ENCODE measurements around the gene CLINT1.
"Not testable (repeated sequence)": the region's sequence is repeated elsewhere in the genome, so short reads cannot be mapped to it uniquely, and the experiment has no call there.

Gene CLINT1

GRCh38 chr5:157864067-157864466 is 5.1 kb upstream of the CLINT1 start:
- DNase-seq (ENCODE audit: extremely low read depth in 1 of 2, low read depth in 1 of 2), result no peak

GRCh38 chr5:157862183-157862851 is 3.4 kb upstream of the CLINT1 start:
- DNase-seq (ENCODE audit: extremely low read depth in 1 of 2, low read depth in 1 of 2), result no peak

GRCh38 chr5:157860898-157861890 is 2.2 kb upstream of the CLINT1 start:
- no peak for DNase-seq (ENCODE audit: extremely low read depth in 1 of 2, low read depth in 1 of 2)

DNA sequence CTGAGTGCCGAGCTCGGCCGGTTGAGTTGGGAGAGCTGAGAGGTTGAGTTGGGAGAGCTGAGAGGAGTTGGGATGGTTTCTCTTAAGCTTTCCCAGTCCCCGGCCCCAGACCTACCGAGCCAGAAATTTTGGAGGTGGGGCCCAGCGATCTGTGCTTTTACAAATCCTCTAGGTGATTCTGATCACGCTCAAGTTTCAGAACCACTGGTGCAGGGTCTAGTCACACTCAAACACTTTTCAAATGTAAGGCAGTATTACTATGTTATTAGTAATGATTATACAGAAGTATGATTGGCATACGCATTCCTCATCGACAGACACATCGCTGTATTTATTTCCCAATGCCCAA is 256 bp upstream of the CLINT1 start:
- DNase-seq (ENCODE audit: extremely low read depth in 1 of 2, low read depth in 1 of 2), result no peak

DNA sequence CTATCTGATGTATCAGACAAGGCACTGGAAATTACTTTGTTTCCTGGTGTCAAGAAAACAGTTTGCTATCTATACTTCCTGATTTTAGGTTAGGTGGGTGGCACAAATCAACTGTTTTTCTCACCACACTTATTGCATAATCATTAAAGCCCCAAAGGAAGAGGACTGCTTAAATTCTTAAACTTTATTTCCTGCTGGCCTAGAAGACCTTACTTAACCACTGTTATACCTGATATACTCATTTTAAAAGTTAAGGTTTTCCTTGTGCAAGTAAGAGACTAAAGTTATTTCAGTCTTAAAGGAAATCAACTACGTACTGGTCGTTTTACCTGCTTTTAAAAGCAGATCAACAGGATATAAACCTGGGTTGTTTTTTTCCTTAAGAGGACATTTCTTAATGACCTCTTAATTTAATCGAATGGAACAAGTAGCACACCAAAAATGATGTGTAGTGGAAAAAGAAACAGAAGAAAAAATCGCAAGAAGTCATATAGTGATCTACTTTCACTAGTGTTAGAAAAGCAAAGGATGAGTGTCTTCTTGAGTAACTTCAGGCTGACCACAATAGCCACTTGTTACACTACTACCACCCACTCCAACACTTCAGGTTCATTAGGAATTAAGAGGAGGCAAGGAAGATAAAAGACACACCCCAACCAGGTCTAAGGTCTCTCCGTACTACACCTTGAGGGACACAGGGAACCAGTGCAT is 974 bp downstream of the CLINT1 start:
- no peak for DNase-seq (ENCODE audit: extremely low read depth in 1 of 2, low read depth in 1 of 2)

DNA sequence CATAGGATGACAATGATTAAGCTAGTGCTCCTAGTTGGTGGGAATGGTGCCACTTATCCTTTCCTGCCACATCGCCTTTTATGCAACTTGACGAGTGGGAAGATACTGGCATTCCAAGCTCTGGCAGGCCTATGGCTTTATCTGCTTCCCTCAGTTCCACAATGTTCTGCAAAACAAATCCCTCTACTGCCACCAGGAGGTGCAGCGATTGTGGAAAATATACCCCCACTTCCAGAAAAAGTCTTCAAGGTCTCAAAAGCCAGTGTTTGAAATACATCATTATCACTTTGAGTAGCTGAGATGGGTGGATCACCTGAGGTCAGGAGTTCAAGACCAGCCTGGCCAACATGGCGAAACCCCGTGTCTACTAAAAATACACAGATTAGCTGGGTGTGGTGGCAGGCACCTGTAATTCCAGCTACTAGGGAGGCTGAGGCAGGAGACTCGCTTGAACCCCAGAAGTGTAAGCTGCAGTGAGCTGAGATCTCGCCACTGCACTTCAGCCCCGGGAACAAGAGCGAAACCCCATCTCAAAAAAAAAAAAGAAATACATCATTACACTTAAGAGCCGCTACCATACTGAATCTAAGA is 3.4 kb downstream of the CLINT1 start:
- DNase-seq (ENCODE audit: extremely low read depth in 1 of 2, low read depth in 1 of 2), result no peak

GRCh38 chr5:157853365-157853764 is 5.6 kb downstream of the CLINT1 start:
- DNase-seq (ENCODE audit: extremely low read depth in 1 of 2, low read depth in 1 of 2), result not testable (repeated sequence)

DNA sequence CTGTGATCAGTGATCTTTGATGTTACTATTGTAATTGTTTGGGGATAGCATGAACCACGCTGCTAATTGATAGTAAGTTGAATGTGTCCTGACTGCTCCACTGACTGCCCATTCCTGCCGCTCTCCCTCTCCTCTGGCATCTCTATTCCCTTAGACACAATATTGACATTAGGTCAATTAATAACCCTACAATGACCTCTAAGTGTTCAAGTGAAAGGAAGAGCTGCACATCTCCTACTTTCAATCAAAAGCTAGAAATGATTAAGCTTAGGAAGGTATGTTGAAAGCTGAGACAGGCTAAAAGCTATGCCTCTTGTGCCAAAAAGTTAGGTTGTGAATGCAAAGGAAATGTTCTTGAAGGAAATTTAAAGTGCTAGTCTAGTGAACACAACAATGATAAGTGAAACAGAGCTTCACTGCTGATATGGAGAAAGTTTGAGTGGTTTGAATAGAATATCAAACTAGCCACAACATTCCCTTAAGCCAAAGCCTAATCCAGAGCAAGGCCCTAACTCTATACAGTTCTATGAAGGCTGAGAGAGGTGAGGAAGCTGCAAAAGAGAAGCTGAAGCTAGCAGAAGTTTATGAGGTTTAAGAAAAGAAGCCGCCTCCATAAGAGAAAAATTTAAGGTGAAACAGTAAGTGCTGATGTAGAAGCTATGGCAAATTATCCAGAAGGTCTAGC is 12.9 kb downstream of the CLINT1 start:
- DNase-seq (ENCODE audit: extremely low read depth in 1 of 2, low read depth in 1 of 2), result no peak

GRCh38 chr5:157842787-157843186 is 16.2 kb downstream of the CLINT1 start:
- DNase-seq (ENCODE audit: extremely low read depth in 1 of 2, low read depth in 1 of 2), result no peak

- DNase-seq (ENCODE audit: extremely low read depth in 1 of 2, low read depth in 1 of 2), result no peak
Observed at GRCh38 chr5:157842185-157842584, 16.8 kb downstream of the CLINT1 start.

- no peak for DNase-seq (ENCODE audit: extremely low read depth in 1 of 2, low read depth in 1 of 2)
Observed at GRCh38 chr5:157839157-157839795, 19.7 kb downstream of the CLINT1 start.

DNA sequence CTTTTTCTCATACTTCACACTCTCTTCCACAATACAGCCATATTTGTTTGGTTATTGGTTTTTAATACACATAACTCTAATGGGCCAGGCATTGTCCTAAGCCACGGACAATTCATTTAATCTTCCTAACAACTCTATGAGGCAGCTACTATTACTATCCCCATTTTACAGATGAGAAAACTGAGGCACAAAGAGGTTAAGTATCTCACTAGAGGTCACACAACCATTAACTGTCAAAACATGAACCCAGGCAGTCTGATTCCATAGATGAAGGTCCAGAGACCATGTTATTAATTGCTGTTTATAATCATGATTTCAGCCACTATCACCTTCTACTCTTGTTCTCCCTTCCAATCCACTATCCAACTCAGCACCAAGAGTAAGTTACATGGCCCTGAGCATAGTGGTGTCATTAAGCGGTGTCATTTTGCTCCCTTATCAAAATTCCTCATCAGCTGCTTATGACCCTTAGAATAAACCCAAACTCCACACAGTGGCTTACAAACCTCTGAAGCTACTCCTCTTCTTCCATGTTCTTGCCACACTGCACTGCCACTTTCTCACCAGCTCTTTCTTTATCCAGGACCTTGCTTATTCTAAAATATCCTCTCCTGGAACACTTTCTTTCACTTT is 22.7 kb downstream of the CLINT1 start:
- DNase-seq (ENCODE audit: extremely low read depth in 1 of 2, low read depth in 1 of 2), result no peak

DNA sequence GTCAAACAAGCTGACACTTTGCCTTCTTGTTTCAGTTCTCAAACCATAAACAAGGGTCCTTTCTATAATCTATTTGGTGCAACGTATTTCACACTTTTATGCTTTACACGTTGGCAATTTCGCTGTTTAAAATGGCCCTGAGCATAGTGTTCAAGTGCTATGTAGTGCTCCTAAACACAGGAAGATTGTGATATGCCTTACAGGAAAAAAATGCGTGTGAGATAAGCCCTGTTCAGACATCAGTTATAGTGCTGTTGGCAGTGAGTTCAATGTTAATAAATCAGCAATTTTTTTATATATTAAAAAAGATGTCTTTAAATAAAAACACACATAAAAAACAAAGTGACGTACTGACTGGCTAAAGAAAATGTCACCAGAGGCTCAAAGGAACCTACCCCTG is 23.9 kb downstream of the CLINT1 start:
- DNase-seq (ENCODE audit: extremely low read depth in 1 of 2, low read depth in 1 of 2), result no peak

- no peak for DNase-seq (ENCODE audit: extremely low read depth in 1 of 2, low read depth in 1 of 2)
Observed at GRCh38 chr5:157828944-157829639, 29.9 kb downstream of the CLINT1 start.

- no peak for DNase-seq (ENCODE audit: extremely low read depth in 1 of 2, low read depth in 1 of 2)
Observed at GRCh38 chr5:157828105-157828943, 30.6 kb downstream of the CLINT1 start.

GRCh38 chr5:157827423-157827822 is 31.5 kb downstream of the CLINT1 start:
- no peak for DNase-seq (ENCODE audit: extremely low read depth in 1 of 2, low read depth in 1 of 2)

DNA sequence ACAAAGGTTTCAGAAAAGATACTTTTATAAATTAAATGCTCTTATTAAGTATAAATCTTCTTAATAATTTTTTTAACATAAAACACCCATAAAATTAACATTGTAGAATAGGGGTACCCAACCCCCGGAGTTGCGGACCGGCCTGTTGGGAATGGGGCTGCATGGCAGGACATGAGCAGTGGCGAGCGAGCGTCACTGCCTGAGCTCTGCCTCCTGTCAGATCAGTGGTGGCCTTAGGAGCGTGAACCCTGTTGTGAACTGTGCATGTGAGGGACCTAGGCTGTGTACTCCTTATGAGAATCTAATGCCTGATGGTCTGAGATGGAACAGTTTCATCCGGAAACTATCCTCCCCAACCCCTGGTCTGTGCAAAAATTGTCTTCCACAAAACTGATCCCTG is 35.3 kb downstream of the CLINT1 start:
- DNase-seq (ENCODE audit: extremely low read depth in 1 of 2, low read depth in 1 of 2), result no peak

Data from stimulated activated CD8-positive, alpha-beta memory T cell treated with anti-CD3 and anti-CD28 coated beads, Interleukin-7, amount 100 ng/mL, for 48 hours (primary cell).